ENCODE results near the gene PRKCQ.

DNA sequence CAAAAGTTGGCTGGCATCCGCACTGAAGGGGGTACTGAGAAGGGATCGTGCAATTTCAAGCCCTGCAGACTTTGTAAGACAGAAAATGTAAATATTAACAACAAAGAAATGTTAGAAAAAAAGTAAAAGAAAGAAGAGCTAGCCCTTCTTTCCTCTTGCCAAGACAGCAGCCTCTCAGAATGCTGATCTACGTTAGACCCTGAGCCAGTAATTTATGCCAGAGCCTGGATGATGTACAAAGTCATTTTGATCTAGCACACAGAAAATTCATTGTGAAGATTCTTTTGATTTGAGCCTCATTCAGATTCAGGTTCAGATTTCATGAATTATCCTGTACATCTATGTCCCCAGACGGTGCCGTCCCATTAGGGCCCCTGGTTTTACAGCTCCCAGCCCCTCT is 105.2 kb downstream of the PRKCQ start:
- TF ChIP-seq CTCF (IDR thresholded peaks at IDR 0.05; ENCODE audit: low read length) = no peak
- no peak for TF ChIP-seq EZH2 (IDR thresholded peaks at IDR 0.05; ENCODE audit: borderline replicate concordance, low read length)
